GM18508 (cell line): ENCODE measurements around the gene NAT16.
"Not testable (repeated sequence)": the region's sequence is repeated elsewhere in the genome, so short reads cannot be mapped to it uniquely, and the experiment has no call there.

Experiments used
- ATAC-seq: cut with Tn5 transposase; IDR thresholded peaks from one replicate; pipeline ENCODE4 v1.9.1; 2021; ENCODE audit warnings: moderate number of reproducible peaks; ENCODE audit not compliant: insufficient read depth, unreplicated experiment

NAT16 gene

DNA sequence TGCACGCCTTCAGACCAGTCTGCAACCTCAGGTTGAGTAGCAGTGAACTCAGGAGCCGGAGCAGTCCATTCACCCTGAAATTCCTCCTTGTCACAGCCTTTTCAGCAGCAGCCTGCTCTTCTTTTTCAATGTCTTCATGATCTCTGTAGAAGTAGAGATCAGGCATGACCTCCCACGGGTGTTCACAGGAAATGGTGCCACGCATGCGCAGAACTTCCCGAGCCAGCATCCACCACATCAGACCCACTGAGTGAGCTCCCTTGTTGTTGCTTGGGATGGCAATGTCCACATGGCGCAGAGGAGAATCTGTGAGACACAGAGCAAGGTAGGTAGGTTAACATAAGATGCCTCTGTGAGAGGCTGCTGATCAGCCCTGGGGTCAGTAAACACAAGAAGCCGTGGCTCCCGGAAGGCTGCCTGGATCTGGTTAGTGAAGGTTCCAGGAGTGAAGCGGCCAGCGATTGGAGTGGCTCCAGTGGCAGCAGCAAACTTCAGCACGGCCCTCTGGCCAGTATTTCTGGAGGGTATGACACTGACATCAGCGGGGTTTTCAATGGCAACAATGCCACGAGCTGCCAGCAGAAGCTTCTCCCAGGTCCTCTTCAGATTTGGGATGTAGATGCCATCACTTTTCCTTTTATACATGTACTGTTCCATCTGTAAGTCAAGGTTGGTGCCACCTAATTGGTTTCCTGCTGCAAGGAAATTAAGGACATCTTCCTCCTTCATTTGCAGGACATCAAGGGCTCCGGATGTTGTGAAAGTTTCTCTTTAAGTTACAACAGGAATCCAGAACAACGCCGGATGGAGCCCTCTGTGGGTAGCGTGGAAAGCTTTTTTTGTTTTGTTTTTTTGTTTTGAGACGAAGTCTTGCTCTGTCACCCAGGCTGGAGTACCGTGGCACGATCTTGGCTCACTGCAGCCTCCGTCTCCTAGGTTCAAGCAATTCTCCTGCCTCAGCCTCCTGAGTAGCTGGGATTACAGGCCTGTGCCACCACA lies 23.9 kb upstream of the NAT16 start:
- ATAC-seq: not testable (repeated sequence)

GRCh38 chr7:101202603-101202918 lies 22.5 kb upstream of the NAT16 start:
- no peak for ATAC-seq

GRCh38 chr7:101201695-101202602 lies 21.9 kb upstream of the NAT16 start:
- ATAC-seq: no peak

DNA sequence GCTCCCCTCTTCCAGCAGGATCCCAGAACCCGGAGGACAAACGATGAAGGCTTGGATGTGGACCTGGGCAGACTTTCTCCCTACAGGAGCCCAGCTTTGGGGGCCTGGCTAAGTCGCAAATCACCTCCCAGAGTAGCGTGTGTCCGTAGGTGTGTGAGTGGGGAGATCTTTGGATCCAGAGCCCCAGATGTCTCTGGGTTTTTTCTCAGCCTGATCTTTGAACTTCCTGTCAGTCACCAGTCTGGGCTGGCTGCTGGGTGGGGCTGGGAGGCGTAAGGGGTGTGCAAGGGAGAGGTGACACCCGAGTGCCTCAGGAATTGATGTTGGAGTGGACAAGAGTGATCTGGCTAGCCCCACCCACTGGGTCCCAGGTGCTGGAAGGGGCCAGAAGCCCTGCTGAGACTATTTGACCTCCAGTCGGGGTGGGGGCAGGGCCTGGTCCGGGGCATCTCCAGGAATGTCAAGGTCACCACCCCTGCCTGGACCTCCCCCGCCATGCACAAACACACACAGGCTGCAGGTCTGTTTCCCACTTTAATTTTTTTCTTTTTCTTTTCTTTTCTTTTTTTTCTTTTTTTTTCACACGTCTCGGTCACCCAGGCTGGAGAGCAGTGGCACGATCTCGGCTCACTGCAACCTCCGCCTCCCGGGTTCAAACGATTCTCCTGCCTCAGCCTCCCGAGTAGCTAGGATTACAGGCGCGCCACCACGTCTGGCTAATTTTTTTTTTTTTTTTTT lies 20.9 kb upstream of the NAT16 start, which contains the start of gene MOGAT3:
Gene MOGAT3 (minus strand): TSS at position 175 of the 738 bp plus-strand sequence. CDS start 182 bp downstream, outside the sequence.
- ATAC-seq: no peak

DNA sequence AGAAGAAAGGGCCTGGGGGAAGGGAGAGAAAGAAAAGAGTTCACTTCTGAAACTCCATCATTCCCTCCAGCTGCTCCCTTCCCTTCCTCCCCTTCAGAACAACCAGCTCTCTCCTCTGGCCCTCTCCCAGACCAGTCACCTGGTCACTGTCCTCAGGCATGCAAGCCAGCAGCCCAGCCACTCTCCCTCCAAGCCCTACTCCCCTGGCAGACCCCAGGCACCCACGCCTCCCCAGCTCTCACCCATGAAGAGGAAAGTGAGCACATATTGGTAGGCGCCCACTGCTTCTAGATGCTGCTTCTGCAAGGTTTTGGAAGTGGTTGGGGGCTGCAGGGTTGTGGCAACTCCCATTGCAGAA lies 20.4 kb upstream of the NAT16 start:
- ATAC-seq: no peak

GRCh38 chr7:101199522-101199921 lies 19.4 kb upstream of the NAT16 start:
- ATAC-seq: not testable (repeated sequence)

DNA sequence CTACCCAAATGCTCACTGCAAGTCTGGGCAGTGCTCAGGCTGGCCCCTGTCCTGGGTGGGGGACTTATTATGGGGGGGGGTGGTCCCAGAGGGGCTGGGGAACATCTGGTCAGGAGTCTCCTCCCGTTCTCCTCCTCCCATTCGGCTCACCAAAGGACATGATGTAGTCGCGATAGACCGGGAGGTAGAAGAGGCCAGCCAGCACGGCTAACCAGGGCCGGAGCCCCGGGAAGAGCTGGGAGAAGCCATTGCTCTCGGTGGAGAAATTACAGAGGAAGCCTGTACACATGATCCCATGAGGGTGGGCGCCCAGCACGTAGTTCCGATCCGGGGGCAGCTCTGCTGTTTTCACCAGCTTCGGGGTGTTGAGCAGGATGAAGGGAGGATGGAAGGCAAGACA lies 18.4 kb upstream of the NAT16 start:
- ATAC-seq: no peak

GRCh38 chr7:101197991-101198390 lies 17.9 kb upstream of the NAT16 start:
- no peak for ATAC-seq

- ATAC-seq: no peak
Measured at GRCh38 chr7:101195884-101196283, 15.8 kb upstream of the NAT16 start.

- no peak for ATAC-seq
Measured at GRCh38 chr7:101189109-101189508, 9.0 kb upstream of the NAT16 start.

- ATAC-seq: no peak
Measured at GRCh38 chr7:101186844-101187428, 6.8 kb upstream of the NAT16 start.

DNA sequence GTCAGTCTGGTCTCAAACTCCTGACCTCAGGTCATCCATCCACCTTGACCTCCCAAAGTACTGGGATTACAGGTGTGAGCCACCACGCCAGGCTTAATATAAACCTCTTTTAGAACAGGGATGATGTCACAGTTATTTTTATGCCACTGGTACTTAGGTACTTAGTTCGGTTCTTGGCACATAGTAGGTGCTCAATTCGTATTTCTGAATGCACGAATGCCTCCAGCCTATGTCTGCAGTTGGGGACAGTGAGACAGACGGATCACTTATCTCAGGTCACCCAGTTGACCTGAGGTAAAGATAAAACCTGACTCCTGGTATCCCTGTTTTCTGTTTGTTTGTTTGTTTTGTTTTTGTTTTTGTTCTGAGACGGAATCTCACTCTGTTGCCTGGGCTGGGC lies 6.1 kb upstream of the NAT16 start:
- no peak for ATAC-seq

- no peak for ATAC-seq
Measured at GRCh38 chr7:101185258-101185839, 5.3 kb upstream of the NAT16 start.

GRCh38 chr7:101179713-101180112 lies 380 bp downstream of the NAT16 start:
- no peak for ATAC-seq

GRCh38 chr7:101179117-101179516 lies 976 bp downstream of the NAT16 start:
- ATAC-seq: no peak

DNA sequence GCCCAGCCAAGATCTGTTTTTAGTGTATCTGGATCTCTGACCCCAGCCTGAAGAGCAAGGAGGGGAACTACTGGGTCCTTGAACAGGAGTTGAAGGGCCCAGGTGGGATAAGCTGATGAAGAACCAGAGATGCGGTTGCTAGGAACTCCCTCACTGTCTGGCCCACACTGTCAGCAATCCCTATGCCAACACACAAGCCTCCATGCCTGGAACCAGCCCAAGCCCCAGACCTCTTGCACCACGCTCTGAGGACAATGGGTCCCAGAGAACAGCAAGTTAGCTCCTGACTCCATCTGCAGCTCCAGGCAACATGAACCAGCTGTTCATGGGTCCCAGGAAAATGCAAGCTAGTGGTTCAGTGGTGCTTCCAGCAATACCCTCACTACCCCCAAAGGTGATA lies 2.4 kb downstream of the NAT16 start:
- no peak for ATAC-seq

GRCh38 chr7:101175664-101176063 lies 4.4 kb downstream of the NAT16 start:
- ATAC-seq: no peak

DNA sequence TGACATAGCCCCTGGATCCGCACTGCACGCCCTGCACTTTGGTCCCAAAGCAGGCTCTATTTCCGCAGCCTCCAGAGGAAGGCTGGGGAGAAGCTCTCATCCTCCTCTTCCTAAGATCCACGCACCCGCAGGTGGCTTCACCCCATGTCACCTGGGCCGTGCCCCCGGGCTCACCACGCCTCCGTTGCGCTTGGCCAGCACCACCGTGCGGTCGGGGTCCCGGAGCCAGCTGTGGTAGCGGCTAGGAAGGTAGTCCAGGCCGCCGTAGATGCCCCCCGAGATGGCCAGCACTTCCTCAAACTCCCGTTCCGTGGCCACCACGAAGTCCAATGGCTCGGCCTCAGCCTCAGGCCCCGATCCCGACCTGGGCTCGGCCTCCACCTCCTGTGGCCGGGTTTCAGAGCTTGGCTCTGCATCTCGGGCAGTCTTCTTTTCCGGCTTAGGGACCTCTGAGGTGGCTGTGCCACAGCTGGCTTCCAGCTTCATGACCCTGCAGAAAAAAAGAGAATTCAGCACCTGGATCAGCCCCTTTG lies 5.7 kb downstream of the NAT16 start:
- no peak for ATAC-seq

DNA sequence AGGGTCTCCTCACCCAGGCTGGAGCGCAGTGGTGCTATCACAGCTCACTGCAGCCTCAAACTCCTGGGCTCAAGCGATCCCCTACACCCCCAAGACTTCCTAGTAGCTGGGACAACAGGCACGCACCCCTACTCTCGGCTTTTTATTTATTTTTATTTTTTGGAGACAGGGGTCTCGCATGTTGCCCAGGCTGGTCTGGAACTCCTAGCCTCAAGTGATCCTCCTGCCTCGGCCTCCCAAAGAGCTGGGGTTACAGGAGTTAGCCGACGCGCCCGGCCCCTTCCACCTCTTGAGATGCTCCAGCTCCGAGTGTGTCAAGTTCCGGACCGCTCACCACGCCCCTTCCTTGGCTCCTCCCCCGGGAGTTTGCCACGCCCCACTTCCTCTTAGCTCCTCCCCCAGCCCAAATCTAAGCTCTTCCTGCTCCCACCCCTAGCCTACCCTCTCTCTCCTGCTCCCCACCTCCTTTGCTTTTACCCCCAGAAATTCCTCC lies 6.3 kb downstream of the NAT16 start:
- no peak for ATAC-seq
